Heart left ventricle (tissue), 16 donors: ENCODE data around the gene PMP22. TPM values are rescaled to one million over a fixed set of nuclear protein-coding genes. Genes with fewer than 3 reads are reported as not detected.

Experiments
- ATAC-seq, 4 donors: fragments of 200-7000 bp; cut with Tn5 transposase; one replicate each; pipeline ENCODE4 v1.9.1; 2020 to 2022; ENCODE audit warnings: moderate library complexity in 4 of 4, mild to moderate bottlenecking in 3 of 4, moderate number of reproducible peaks in 1 of 4
- DNase-seq, 5 donors: peaks; one replicate each; pipeline ENCODE4 v3.0.0-alpha.2; 2020
- H3K27ac ChIP-seq, 12 donors: fragments of 200-600 bp; sonication (generic) in 4 of 12; one replicate each; pipeline versions ENCODE4 v1.5.0 to v1.8.0; 2016 to 2022; ENCODE audit warnings: mild to moderate bottlenecking in 2 of 12
- H3K27me3 ChIP-seq, 9 donors: fragments of 200-600 bp; sonication (generic) in 2 of 9; one replicate each; pipeline versions ENCODE4 v1.5.1 to v1.8.0; 2016 to 2022; ENCODE audit warnings: mild to moderate bottlenecking in 3 of 9
- H3K36me3 ChIP-seq, 9 donors: fragments of 200-600 bp; sonication (generic) in 2 of 9; one replicate each; pipeline versions ENCODE4 v1.5.0 to v1.8.0; 2018 to 2022; ENCODE audit warnings: mild to moderate bottlenecking in 2 of 9
- H3K4me1 ChIP-seq, 12 donors: fragments of 200-600 bp; sonication (generic) in 4 of 12; one replicate each; pipeline versions ENCODE4 v1.5.0 to v1.8.0; 2016 to 2022; ENCODE audit warnings: mild to moderate bottlenecking in 3 of 12
- H3K4me3 ChIP-seq, 12 donors: fragments of 200-600 bp; sonication (generic) in 4 of 12; one replicate each; pipeline versions ENCODE4 v1.5.0 to v1.8.0; 2017 to 2022; ENCODE audit warnings: mild to moderate bottlenecking in 9 of 12, moderate library complexity in 4 of 12
- H3K9me3 ChIP-seq, 12 donors: fragments of 200-600 bp; sonication (generic) in 4 of 12; one replicate each; pipeline versions ENCODE4 v1.5.0 to v1.8.0; 2016 to 2022; ENCODE audit warnings: mild to moderate bottlenecking in 1 of 12
- CTCF ChIP-seq, 12 donors: fragments of 200-600 bp; sonication (generic) in 4 of 12; IDR thresholded peaks; one replicate each; pipeline versions ENCODE4 v1.5.0 to v1.8.0; 2018 to 2022; ENCODE audit warnings: antibody characterized with exemption in 12 of 12, mild to moderate bottlenecking in 5 of 12
- POLR2A ChIP-seq, 2 donors: fragments of 450-650 bp; IDR thresholded peaks; one replicate each; pipeline ENCODE4 v1.6.1; 2017; ENCODE audit warnings: antibody characterized with exemption in 2 of 2, mild to moderate bottlenecking in 2 of 2, moderate library complexity in 2 of 2
- WGBS, 4 donors: extraction: QIAGEN DNeasy Blood & Tissue Kit in 2 of 4; methylation state at CpG; one replicate each; pipeline versions ENCODE4 v1.1.5 to v1.1.7; 2013 to 2018; 5-methylcytosine and 5-hydroxymethylcytosine counted together
- intact Hi-C, 10 donors: fragments of 100-400 bp; cut with DNase I; formaldehyde crosslinking; loops; one replicate each; pipeline versions ENCODE4 v1.11.1 to v1.14.2; 2022
- microRNA-seq, 4 donors: library from miRNA; unstranded; fragments of <30 nt; microRNA quantifications; one replicate each; pipeline versions ENCODE4 to v1.2.0, GENCODE V29; 2017 to 2020
- polyA plus RNA-seq, 2 donors: library from polyadenylated mRNA; stranded (reverse); fragments of 200-250 nt; gene quantifications; one replicate each; pipeline ENCODE4 v1.2.3, GENCODE V29; 2013
- total RNA-seq, 9 donors: library from RNA; depleted of rRNA in 2 of 9; stranded (reverse); fragments of >200 nt in 2 of 9; fragmentation: NEBNext Ultra II Directional in 3 of 9; extraction: Animal tissue kit (Norgen Biotek cat#: 25700) in 3 of 9; gene quantifications; one replicate each; pipeline versions ENCODE4 v1.1.0 to v1.2.4, GENCODE V29; 2016 to 2023
- donor health status: ischemic (EF 13 %, LVEDD 7.1; RV severe dilation, severe dysfunction).
- donor health status: healthy with polysubstance abuse.
- donor health status: DM: no; HTN: yes; CAD: no.
- donor health status: DM: no; HTN: no; CAD: no.
- donor health status: ischemic (EF 25% LVEDD 6.9; RV normal size, moderate dysfunction).
- donor health status: ischemic (EF 25% LVEDD 5.7; RV mildly dilated, moderate dysfunction).
- donor health status: healthy.
- donor health status: DM: yes; HTN: yes; CAD: no.
- donor health status: ischemic (EF 35%, LVEDD 5.7; RV mildly dilated, moderate dysfunction).
- donor health status: nonischemic (EF 11% LVEDD 7.7; RV severe dilation, severe dysfunction).
- donor health status: DM: yes; HTN: yes; CAD: no.
- donor health status: PGD.
- donor health status: ischemic (EF 29% LVEDD 5.4; RV normal size, mild dysfunction).
- donor health status: nonischemic (EF 23%, LVEDD 6.1; RV moderate dilation, normal function).

Gene PMP22
- total and polyA plus RNA-seq, 11 donors = 92.2 to 421 (median 186) TPM

- no peak for TF ChIP-seq CTCF (IDR thresholded peaks at IDR 0.05)
- no peak for TF ChIP-seq POLR2A (IDR thresholded peaks at IDR 0.05)
- Histone ChIP-seq H3K36me3 (no peaks in the 10 kb centered on the region), H3K27ac (no peak overlapping the region), H3K4me1 (peaks cover 0 to 14% (median 10%) of the 10 kb centered on the region in 12 donors), H3K27me3 (no peaks in the 10 kb centered on the region), H3K9me3 (no peaks in the 10 kb centered on the region), H3K4me3 (no peak overlapping the region)
- ATAC-seq (no peak), DNase-seq (no peak)
- intact Hi-C loops = no loop called here
- 79 to 89% (median 84%) methylated on average over 8 of the region's 8 CpGs for WGBS, 4 donors
Observed at GRCh38 chr17:15181333-15181732, 83.8 kb downstream of the PMP22 start.

- no peaks in the 10 kb centered on the region for H3K36me3 ChIP-seq
- ATAC-seq (no peak), DNase-seq (no peak)
- WGBS, 4 donors = 76 to 83% (median 77%) methylated on average over 8 of the region's 8 CpGs
- intact Hi-C loops = no loop called here
- H3K9me3 ChIP-seq = no peaks in the 10 kb centered on the region
- no peaks in the 10 kb centered on the region for H3K27me3 ChIP-seq
- H3K4me1 ChIP-seq = peaks cover 0 to 2% (median 1%) of the 10 kb centered on the region in 12 donors
- H3K4me3 ChIP-seq = no peak overlapping the region
- H3K27ac ChIP-seq = no peak overlapping the region
- no peak for TF ChIP-seq CTCF (IDR thresholded peaks at IDR 0.05)
- TF ChIP-seq POLR2A (IDR thresholded peaks at IDR 0.05) = no peak
Observed at GRCh38 chr17:15180121-15180561, 85.0 kb downstream of the PMP22 start.

Small RNA genes lying within 50 kb of the gene (microRNA-seq; reads per million reads assigned to microRNA genes)
- 4.2 to 6.6 (median 5.1) reads per million in 4 donors for gene MIR4731

Other genes with a start within 250 kb of the PMP22 start
- gene TEKT3, start 76.3 kb upstream of the PMP22 start, total RNA-seq = 1 to 10 TPM in 1 of 9 donors, under 1 TPM in 5, not detected in 3; 0.32 to 1.0 (median 0.71) TPM
- under 1 TPM; 0.06 to 0.30 TPM for gene TEKT3, start 76.3 kb upstream of the PMP22 start, polyA plus RNA-seq
- gene CDRT4, start 202.3 kb upstream of the PMP22 start, total RNA-seq = 1 to 10 TPM in 3 of 9 donors, under 1 TPM in 4, not detected in 2; 0.56 to 4.7 (median 0.96) TPM
- gene CDRT4, start 202.3 kb upstream of the PMP22 start, polyA plus RNA-seq = 1 to 10 TPM in 1 of 2 donors, under 1 TPM in 1; 0.12 to 1.9 TPM